GM23338 (cell line): ENCODE data around the gene WDR1. TPM values are rescaled to one million over a fixed set of nuclear protein-coding genes. Genes with fewer than 3 reads are reported as not detected.

Experiments
- ATAC-seq: fragments of 200-7000 bp; cut with Tn5 transposase; 3 replicates; pipeline ENCODE4 v1.9.1; 2020
- DNase-seq: peaks from one replicate; pipeline ENCODE4 v3.0.0-alpha.2; 2015; ENCODE audit warnings: low spot score
- H2AFZ ChIP-seq: fragments of 200-600 bp; sonication (generic); 2 replicates; pipeline ENCODE4 v1.8.0; 2016; ENCODE audit warnings: antibody characterized with exemption, mild to moderate bottlenecking, moderate library complexity
- H3F3A ChIP-seq: fragments of 200-600 bp; sonication (generic); replicated peaks from 2 replicates; pipeline ENCODE4 v1.8.0; 2017; ENCODE audit warnings: antibody characterized with exemption, mixed run types, low read depth
- H3K27ac ChIP-seq: fragments of 200-600 bp; sonication (generic); 2 replicates; pipeline ENCODE4 v1.6.1; 2016; ENCODE audit warnings: low read depth
- H3K27me3 ChIP-seq: fragments of 200-600 bp; sonication (generic); 2 replicates; pipeline ENCODE4 v1.8.0; 2016; ENCODE audit warnings: mild to moderate bottlenecking, mixed run types, moderate library complexity; ENCODE audit not compliant: insufficient read depth
- H3K36me3 ChIP-seq: fragments of 200-600 bp; sonication (generic); 2 replicates; pipeline ENCODE4 v1.8.0; 2016; ENCODE audit warnings: mild to moderate bottlenecking; ENCODE audit not compliant: insufficient read depth
- H3K4me1 ChIP-seq: fragments of 200-600 bp; sonication (generic); 2 replicates; pipeline ENCODE4 v1.8.0; 2016; ENCODE audit warnings: mild to moderate bottlenecking, moderate library complexity; ENCODE audit not compliant: insufficient read depth
- H3K4me2 ChIP-seq: fragments of 200-600 bp; sonication (generic); 2 replicates; pipeline ENCODE4 v1.7.1; 2017; ENCODE audit warnings: mixed run types
- H3K4me3 ChIP-seq: fragments of 200-600 bp; sonication (generic); 2 replicates; pipeline ENCODE4 v1.6.1; 2016; ENCODE audit warnings: mixed run types
- H3K79me2 ChIP-seq: fragments of 200-600 bp; sonication (generic); replicated peaks from 2 replicates; pipeline ENCODE4 v1.8.0; 2017; ENCODE audit warnings: mild to moderate bottlenecking; ENCODE audit not compliant: insufficient read depth
- H3K9me2 ChIP-seq: fragments of 200-600 bp; sonication (generic); 2 replicates; pipeline ENCODE4 v1.8.0; 2017; ENCODE audit not compliant: insufficient read depth
- H4K20me1 ChIP-seq: fragments of 200-600 bp; sonication (generic); replicated peaks from 2 replicates; pipeline ENCODE4 v1.8.0; 2017; ENCODE audit warnings: mild to moderate bottlenecking; ENCODE audit not compliant: insufficient read depth
- H3K27ac Mint-ChIP-seq: 2 replicates; pipeline ENCODE4 v1.8.0; 2020; ENCODE audit warnings: inconsistent platforms, mild to moderate bottlenecking, moderate library complexity, mixed read lengths
- H3K27me3 Mint-ChIP-seq: 3 replicates; pipeline ENCODE4 v1.8.0; 2022; ENCODE audit warnings: low read depth, mild to moderate bottlenecking, moderate library complexity, mixed read lengths, inconsistent platforms; ENCODE audit not compliant: insufficient read depth, poor library complexity
- H3K36me3 Mint-ChIP-seq: 3 replicates; pipeline ENCODE4 v1.8.0; 2021; ENCODE audit warnings: low read depth, mild to moderate bottlenecking, inconsistent platforms, moderate library complexity, mixed read lengths
- H3K4me1 Mint-ChIP-seq: 3 replicates; pipeline ENCODE4 v1.8.0; 2020; ENCODE audit warnings: mild to moderate bottlenecking, inconsistent platforms, mixed read lengths
- H3K4me3 Mint-ChIP-seq: 3 replicates; pipeline ENCODE4 v1.8.0; 2021; ENCODE audit warnings: moderate library complexity, mild to moderate bottlenecking, inconsistent platforms, mixed read lengths
- H3K9me3 Mint-ChIP-seq: 3 replicates; pipeline ENCODE4 v1.8.0; 2020; ENCODE audit warnings: moderate library complexity, mild to moderate bottlenecking, inconsistent platforms, mixed read lengths
- CREB1 ChIP-seq: fragments of 250-450 bp; sonication (Bioruptor Pico); IDR thresholded peaks from 2 replicates; pipeline ENCODE4 v1.5.0; 2020; ENCODE audit warnings: low read depth, mild to moderate bottlenecking, moderate library complexity
- CTCF ChIP-seq, 2 experiments: fragments of 200-600 bp in 1 of 2; sonication (generic) in 1 of 2; conservative IDR thresholded peaks; 2 replicates each; pipeline versions ENCODE4 v1.5.1 to v1.6.1; 2016 to 2017; ENCODE audit warnings: antibody characterized with exemption in 2 of 2, low read depth in 2 of 2, mild to moderate bottlenecking in 2 of 2, moderate library complexity in 1 of 2
- EZH2 ChIP-seq: fragments of 200-600 bp; sonication (generic); IDR thresholded peaks from one replicate; pipeline ENCODE4 v1.8.0; 2017; ENCODE audit warnings: antibody characterized with exemption, mild to moderate bottlenecking, low read depth; ENCODE audit not compliant: unreplicated experiment
- EZH2phosphoT487 ChIP-seq: fragments of 200-600 bp; sonication (generic); IDR thresholded peaks from one replicate; pipeline ENCODE4 v1.8.1; 2018; ENCODE audit warnings: antibody characterized with exemption; ENCODE audit not compliant: unreplicated experiment
- JUNB ChIP-seq: IDR thresholded peaks from one replicate; pipeline ENCODE4 v1.6.1; 2016; ENCODE audit warnings: antibody characterized with exemption; ENCODE audit not compliant: unreplicated experiment
- NANOG ChIP-seq: IDR thresholded peaks from 2 replicates; pipeline ENCODE4 v1.6.1; 2016; ENCODE audit warnings: antibody characterized with exemption, borderline replicate concordance
- POLR2AphosphoS5 ChIP-seq: IDR thresholded peaks from 2 replicates; pipeline ENCODE4 v1.6.1; 2016; ENCODE audit warnings: antibody characterized with exemption, low read depth
- STAT1 ChIP-seq: IDR thresholded peaks from one replicate; pipeline ENCODE4 v1.6.1; 2016; ENCODE audit warnings: antibody characterized with exemption; ENCODE audit not compliant: unreplicated experiment
- ZNF114 ChIP-seq: fragments of 250-450 bp; sonication (Bioruptor Pico); IDR thresholded peaks from 2 replicates; pipeline ENCODE4 v1.5.0; 2020; ENCODE audit warnings: mild to moderate bottlenecking, moderate library complexity
- ZNF331 ChIP-seq: fragments of 250-450 bp; sonication (Bioruptor Pico); IDR thresholded peaks from 2 replicates; pipeline ENCODE4 v1.5.0; 2020; ENCODE audit warnings: low read depth, mild to moderate bottlenecking, moderate library complexity
- ZNF462 ChIP-seq: fragments of 250-450 bp; sonication (Bioruptor Pico); IDR thresholded peaks from 2 replicates; pipeline ENCODE4 v1.5.0; 2020; ENCODE audit warnings: mild to moderate bottlenecking, moderate library complexity
- polyA plus RNA-seq: library from polyadenylated mRNA; unstranded; fragments of >200 nt; fragmentation: Nextera tagmentation; extraction: Ambion mirVana; gene quantifications from 2 replicates; pipeline ENCODE4 v1.2.1, GENCODE V29; 2016
- total RNA-seq: library from RNA; depleted of rRNA; stranded (reverse); fragments of >200 nt; shearing (Covaris generic); gene quantifications from 2 replicates; pipeline ENCODE4 v1.2.3, GENCODE V29; 2014
- TF ChIP-seq, protein P1 (sequence below): IDR thresholded peaks from one replicate; pipeline ENCODE4 v1.6.1; 2018; ENCODE audit warnings: antibody characterized with exemption; ENCODE audit not compliant: unreplicated experiment
- TF ChIP-seq, protein P2 (sequence below): IDR thresholded peaks from 2 replicates; pipeline ENCODE4 v1.6.1; 2016; ENCODE audit warnings: antibody characterized with exemption

WDR1 gene
- total and polyA plus RNA-seq, 2 experiments from 2014 or later = 93.2 to 248 TPM

DNA sequence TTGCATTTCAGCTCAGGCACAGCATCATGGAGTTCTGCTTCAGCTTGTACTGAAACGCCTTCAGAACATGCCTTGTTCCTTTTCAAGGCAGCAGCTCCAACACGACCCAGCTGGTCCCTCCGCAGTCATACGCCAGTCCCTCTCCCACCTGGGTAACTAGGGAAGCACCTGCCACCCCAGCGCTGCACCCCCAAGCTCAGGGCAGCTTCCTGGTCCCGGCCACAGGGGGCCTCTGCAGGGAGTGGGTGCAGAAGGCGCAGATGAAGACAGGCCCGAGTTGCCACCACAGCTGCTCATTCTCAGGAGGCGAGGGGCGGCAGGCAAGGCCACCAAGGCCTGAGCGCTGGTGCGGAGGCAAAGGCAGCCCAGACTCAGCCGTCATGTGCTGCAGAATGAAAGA lies 21.8 kb downstream of the WDR1 start:
- no peaks in the 10 kb centered on the region for H3F3A ChIP-seq
- peaks cover 90% of the 10 kb centered on the region for H3K79me2 ChIP-seq
- H3K27ac ChIP-seq = no peak overlapping the region
- H3K4me1 ChIP-seq = peaks cover 5% of the 10 kb centered on the region; the same call in 1 of the 2 replicates
- H4K20me1 ChIP-seq = peaks cover 15% of the 10 kb centered on the region
- TF ChIP-seq POLR2AphosphoS5 (no peak), JUNB (no peak), CTCF (conservative IDR thresholded peaks at IDR 0.05; ENCODE audit: low read depth in 2 of 2) (no peak), ZNF331 (no peak), EZH2 (no peak), EZH2phosphoT487 (no peak), STAT1 (no peak), ZNF114 (no peak), NANOG (no peak), ZNF462 (CRISPR knock-in tag) (no peak), CREB1 (no peak)
- TF ChIP-seq, protein P1, sequence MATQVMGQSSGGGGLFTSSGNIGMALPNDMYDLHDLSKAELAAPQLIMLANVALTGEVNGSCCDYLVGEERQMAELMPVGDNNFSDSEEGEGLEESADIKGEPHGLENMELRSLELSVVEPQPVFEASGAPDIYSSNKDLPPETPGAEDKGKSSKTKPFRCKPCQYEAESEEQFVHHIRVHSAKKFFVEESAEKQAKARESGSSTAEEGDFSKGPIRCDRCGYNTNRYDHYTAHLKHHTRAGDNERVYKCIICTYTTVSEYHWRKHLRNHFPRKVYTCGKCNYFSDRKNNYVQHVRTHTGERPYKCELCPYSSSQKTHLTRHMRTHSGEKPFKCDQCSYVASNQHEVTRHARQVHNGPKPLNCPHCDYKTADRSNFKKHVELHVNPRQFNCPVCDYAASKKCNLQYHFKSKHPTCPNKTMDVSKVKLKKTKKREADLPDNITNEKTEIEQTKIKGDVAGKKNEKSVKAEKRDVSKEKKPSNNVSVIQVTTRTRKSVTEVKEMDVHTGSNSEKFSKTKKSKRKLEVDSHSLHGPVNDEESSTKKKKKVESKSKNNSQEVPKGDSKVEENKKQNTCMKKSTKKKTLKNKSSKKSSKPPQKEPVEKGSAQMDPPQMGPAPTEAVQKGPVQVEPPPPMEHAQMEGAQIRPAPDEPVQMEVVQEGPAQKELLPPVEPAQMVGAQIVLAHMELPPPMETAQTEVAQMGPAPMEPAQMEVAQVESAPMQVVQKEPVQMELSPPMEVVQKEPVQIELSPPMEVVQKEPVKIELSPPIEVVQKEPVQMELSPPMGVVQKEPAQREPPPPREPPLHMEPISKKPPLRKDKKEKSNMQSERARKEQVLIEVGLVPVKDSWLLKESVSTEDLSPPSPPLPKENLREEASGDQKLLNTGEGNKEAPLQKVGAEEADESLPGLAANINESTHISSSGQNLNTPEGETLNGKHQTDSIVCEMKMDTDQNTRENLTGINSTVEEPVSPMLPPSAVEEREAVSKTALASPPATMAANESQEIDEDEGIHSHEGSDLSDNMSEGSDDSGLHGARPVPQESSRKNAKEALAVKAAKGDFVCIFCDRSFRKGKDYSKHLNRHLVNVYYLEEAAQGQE = no peak
- TF ChIP-seq, protein P2, sequence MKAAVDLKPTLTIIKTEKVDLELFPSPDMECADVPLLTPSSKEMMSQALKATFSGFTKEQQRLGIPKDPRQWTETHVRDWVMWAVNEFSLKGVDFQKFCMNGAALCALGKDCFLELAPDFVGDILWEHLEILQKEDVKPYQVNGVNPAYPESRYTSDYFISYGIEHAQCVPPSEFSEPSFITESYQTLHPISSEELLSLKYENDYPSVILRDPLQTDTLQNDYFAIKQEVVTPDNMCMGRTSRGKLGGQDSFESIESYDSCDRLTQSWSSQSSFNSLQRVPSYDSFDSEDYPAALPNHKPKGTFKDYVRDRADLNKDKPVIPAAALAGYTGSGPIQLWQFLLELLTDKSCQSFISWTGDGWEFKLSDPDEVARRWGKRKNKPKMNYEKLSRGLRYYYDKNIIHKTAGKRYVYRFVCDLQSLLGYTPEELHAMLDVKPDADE = no peak
- peaks cover 96% of the 10 kb centered on the region for H3K36me3 Mint-ChIP-seq
- H3K27me3 Mint-ChIP-seq = peaks cover 22% of the 10 kb centered on the region
- no peak overlapping the region for H3K4me3 Mint-ChIP-seq
- H3K9me2 ChIP-seq = no peaks in the 10 kb centered on the region
- DNase-seq = no peak
- H3K27ac Mint-ChIP-seq = no peak overlapping the region
- H3K4me2 ChIP-seq = no peak overlapping the region
- H3K4me3 ChIP-seq = no peak overlapping the region
- peaks cover 32% of the 10 kb centered on the region for H3K36me3 ChIP-seq
- no peaks in the 10 kb centered on the region for H3K27me3 ChIP-seq
- peaks cover 29% of the 10 kb centered on the region for H3K4me1 Mint-ChIP-seq
- no peaks in the 10 kb centered on the region for H3K9me3 Mint-ChIP-seq
- no peak overlapping the region for H2AFZ ChIP-seq
- no peak for ATAC-seq
